Stimulated activated naive CD8-positive, alpha-beta T cell treated with anti-CD3 and anti-CD28 coated beads, Interleukin-15, Interleukin-2, amounts not matched to agents 100 U/mL and 50 U/mL, for 24 hours (primary cell): ENCODE data around the gene PDE4D.

ENCODE experiments used
- ATAC-seq: fragments of 150-1000 bp; cut with Tn5 transposase; one replicate; pipeline ENCODE4 v1.10.0; 2021
- DNase-seq: peaks from one replicate; pipeline ENCODE4 v3.0.0; 2021

PDE4D gene

DNA sequence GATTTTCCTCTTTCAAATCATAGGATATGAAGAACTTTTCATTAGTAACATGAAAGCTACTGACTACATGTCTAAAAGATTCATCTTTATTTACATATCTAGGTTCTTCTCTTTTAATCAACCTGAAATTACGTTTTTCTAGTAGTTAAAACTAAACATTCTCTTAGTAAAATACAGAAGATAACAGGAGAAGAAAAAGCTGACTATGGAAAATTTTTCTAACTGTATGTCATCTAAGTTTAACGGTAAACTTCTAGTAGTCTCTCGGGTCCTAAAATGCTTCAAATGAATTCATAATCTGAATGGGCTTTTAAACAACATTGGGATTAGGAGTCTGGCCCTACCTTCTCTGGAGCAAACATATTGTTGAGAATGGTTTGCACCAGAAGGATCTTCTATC, 151.9 kb downstream of the PDE4D start:
- ATAC-seq, result no peak
- DNase-seq, result no peak

GRCh38 chr5:59738024-59738423, 155.5 kb downstream of the PDE4D start:
- ATAC-seq (no peak), DNase-seq (no peak)

DNA sequence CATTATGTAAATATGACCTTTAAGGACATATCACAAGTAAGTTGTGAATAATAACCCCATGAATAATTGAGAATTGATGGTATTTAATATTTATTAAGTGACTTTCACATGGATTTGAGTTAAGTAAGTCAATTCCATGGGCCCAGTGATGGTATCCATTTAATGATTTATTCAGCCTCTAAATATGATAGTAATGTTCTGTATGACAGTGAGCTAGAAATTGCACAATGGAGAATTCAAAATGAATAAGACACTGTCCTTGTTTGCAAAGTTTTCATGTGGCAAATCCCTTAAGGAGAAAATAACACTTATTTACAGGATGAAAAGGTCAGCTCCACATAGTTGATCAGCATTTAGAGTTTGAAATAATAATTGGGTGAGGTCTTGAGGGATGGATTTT, 160.7 kb downstream of the PDE4D start:
- ATAC-seq (no peak), DNase-seq (no peak)

DNA sequence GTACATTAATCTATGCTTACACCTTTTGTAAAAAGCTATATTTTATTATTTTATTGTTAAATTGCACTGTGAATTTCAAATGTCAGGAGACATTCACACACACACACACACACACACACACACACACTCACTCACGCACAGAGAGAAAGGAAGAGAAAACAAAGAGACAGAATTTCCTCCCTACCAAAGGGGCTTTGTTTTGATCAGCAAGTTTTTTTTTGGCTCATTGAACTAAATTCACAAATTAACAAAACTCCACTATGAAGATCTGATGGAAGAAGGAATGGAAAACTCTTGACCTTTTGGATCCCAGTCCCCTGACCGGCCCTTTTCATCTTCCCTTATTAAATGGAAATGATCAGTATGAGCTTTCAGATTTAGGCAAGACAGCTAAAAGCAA, 161.2 kb downstream of the PDE4D start:
- ATAC-seq, result no peak
- no peak for DNase-seq

- DNase-seq (no peak), ATAC-seq (no peak)
Measured at GRCh38 chr5:59731809-59732208, 161.7 kb downstream of the PDE4D start.

- no peak for ATAC-seq
- DNase-seq, result no peak
Measured at GRCh38 chr5:59729820-59730219, 163.7 kb downstream of the PDE4D start.

DNA sequence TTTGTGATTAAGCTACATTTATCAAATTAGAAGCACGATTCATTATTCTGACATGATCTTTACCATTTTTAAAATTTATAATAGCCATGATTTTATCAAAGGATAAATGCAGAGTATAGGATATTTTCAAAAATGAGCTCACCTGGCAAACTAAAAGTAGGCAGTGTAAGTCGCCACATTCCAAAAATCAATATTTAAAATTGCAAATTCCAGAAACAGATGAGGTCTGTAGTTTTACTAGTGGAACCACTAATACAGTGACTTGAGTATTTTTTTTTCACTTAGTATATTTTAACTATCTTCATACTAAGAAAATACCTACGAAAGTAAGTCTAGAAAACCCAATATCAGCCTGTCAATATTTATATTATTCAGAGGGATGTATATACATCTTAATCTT, 164.2 kb downstream of the PDE4D start:
- ATAC-seq (no peak), DNase-seq (no peak)

DNA sequence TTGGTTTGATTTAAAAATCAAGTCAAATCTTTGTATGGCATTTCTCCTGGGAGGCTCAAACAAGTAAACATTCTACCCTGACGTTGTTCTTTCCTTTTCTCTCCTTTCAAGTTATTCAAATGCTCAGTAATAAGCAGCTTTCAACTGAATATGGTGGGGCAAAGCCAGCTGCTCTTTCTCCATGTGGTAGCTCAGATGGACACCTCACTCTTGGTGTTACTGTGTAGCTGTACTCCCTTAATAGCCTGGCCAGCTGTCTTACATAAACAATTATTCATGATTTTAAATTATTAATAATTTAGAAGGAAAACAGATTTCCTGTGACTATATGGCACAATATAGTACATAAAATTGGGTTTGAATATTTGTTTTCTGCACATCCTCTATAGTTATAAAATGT, 165.2 kb downstream of the PDE4D start:
- ATAC-seq (no peak), DNase-seq (no peak)

DNA sequence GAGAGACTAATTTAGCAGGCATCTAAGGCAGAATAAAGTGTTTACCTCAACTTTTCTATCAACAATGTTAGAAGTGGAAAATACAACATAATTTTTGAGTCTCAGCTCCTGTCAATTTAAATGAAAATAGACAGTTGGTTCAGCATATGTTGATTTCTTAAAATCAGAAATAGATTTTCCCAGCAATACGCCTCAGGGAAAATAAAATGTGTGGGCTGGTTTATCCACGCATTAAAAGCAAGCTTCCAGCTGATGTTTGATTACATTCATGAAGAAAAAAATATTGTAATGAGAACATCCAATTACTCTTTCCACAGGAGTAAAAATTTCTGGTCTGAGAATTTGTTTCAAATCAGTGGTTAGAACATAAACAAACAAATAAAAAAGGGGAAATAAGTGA, 166.3 kb downstream of the PDE4D start:
- ATAC-seq (no peak), DNase-seq (no peak)

GRCh38 chr5:59725392-59725767, 168.1 kb downstream of the PDE4D start:
- ATAC-seq (no peak), DNase-seq (no peak)

DNA sequence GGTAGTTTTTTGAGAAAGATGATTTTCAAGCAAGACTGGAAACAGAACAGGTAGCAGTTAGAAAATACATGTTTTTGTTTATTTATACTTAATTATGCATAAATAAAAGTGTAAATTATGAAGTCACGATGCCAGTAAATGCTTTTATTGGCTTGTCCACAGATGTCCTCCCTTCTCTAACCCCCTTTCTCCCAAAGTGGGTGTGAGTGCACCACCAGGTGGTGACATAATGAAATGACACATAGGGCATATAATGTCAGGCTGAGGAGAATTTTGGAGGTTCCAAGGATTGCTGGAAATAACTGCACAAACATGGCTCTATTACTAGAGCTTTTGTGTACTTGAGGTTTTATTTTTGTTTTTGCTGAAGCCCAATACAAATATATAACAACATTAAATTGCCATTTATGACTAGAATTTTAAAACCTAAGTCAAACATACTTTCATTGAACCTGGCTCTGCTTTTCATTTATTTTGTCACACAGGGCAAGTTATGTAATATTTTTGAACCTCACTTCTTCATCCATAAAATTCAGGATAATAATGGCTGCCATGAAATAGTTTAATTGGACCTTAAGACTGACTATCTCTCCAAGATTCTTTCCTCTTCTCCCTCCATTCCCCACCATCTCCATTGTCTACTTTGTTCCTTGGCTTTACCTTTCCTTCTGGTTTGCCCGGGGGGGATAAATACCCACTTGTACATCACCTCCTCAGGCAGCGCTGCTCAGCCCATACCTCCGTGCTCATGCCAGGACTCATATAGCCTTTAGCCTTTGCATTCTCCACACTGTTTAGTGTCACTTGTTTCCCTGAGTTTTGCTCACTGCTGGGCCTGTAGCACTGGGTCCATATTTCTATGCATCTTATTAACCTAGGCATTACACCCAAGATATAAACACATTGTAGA, 168.8 kb downstream of the PDE4D start:
- ATAC-seq (no peak), DNase-seq (peak; percentile 35)

DNA sequence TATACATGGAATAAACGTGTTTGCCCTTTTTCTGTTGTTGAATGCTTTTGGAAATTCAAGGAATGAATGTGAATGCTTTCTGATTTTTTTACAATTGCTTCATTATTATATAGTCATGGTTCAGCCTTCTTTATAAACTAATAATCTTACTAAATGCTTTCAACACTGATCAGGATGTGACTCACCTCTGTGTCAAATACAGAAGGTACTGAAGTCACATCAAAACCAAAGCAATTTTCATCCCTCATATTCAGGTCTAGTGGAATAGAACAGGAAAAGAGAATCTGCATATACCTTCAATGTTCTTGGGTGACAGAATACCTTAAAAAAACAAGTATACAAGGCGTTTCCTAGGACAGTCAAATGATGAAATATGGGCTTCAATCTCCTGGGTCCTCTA, 170.7 kb downstream of the PDE4D start:
- DNase-seq (no peak), ATAC-seq (peak; percentile 40)

DNA sequence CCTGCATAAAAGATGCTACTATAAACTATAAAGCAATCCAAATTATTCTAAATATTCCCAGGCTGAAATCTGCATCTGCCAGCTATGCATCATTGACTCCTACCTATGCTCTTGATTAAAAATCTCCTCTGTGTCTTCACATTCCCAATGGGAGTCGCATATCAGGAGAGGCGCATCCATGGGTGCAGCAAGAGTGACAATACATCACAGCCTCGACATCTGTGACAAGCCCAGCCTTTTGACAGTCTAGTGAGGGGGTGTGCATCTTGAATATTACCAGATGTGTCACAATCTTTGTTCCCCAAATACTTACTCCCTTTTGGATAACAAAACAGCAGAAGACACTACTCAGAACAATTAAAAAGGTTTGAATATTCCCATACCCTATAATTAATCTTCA, 171.8 kb downstream of the PDE4D start:
- DNase-seq (no peak), ATAC-seq (no peak)

GRCh38 chr5:59720063-59720462, 173.5 kb downstream of the PDE4D start:
- DNase-seq (no peak), ATAC-seq (no peak)

DNA sequence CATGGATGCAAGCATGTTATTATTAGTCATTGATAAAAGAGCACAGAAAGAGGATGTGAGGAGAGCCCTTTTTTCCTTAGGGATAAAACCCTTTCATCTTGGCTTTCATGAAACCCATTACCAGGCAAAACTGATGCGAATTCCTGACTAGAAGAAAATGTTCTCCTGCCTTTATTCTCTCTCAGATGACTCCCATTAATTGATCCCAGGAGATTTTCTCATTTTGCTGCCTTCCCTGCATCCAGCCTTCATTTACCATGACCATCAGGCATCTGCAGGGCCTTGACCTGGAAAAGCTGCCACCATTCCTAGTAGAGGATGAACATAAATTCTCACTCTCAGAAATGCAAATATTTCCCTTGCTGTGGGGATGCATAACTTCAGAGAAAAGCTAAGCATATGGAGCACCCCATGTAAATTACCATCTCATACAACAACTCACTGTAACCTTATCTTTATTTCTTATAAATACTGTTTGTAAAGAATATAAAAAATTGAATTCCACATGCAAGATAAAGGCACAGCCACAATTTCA, 176.5 kb downstream of the PDE4D start:
- ATAC-seq (no peak), DNase-seq (no peak)

DNA sequence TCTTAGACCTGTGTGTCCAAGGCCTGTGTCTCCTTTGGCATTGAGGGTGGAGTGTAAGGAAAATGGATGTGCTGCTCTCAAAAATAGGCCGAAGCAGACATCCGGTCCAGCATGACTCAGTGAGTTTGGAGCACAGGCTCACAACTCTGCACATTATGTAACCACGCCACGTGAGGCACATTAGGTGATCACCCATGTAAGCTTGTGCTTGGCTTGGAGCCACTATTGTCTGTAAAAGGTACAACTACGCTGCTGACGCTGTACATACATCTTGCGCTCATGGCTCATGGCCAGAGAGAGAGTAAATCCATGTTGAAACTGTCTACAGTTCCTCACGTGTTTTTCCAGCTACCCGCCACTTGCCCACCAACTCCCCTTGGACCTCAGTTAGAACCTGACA, 177.5 kb downstream of the PDE4D start:
- ATAC-seq (no peak), DNase-seq (no peak)

DNA sequence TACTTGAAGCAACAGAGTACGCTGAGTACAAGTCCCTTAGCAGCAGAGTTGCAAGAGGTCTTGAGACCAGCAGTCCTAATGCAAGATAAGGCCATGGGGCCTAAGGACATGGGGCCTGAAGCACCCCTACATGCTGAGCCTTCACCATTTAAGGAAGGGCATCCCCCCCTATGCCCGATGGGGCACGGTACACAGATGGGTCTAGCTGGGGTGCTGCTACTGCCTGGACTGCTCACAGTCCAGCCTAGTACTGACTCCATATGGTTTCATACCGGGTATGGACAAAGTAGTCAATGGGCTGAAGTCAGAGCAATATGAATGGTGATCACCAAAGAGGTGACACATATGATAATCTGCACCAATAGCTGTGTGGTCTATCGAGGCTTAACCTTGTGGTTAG, 178.3 kb downstream of the PDE4D start:
- ATAC-seq (no peak), DNase-seq (no peak)

DNA sequence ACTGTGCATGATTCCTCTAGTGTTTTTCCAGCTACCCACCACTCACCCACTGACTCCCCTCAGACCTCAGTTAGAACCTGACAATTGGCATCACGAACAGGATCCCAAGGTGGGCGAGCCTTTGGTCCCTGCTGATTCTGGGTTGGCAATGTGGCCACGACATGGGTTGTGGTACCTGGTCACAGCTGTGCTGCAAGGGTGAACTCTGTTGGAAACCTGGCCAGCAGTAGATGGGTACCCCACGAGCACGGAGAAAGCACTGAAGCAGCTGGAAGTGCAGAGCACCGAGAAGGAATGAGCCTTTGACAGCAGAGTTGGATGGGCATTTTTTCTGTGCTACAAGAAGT, 180.1 kb downstream of the PDE4D start:
- no peak for ATAC-seq
- DNase-seq, result no peak

DNA sequence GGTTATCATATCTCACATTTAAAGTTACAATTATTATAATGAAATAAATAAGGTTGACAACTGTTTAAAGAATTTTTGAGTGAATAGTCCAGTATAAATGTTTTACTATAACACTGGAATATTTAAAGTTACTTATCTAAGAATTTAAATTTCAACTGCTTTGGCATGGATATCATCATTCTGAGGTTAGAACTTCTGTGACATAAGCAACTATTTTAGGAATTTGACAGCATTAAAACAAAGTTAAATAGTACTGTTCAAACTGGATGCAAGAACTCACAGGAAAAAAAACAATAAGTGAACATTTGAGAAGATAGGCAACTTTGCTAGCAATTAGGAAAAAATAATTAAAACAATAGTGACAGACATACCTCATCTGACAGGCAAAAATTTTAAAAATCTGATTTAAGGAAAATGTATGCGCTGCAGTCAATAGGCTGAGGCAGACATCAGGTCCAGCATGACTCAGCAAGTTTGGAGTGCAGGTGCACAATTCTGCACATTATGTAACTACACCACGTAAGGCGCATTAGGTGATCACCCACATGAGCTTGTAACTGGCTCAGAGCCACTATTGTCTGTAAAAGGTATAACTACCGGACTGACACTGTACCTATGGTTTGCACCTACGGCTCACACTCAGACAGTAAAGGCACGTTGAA, 180.6 kb downstream of the PDE4D start:
- DNase-seq, result no peak
- no peak for ATAC-seq

DNA sequence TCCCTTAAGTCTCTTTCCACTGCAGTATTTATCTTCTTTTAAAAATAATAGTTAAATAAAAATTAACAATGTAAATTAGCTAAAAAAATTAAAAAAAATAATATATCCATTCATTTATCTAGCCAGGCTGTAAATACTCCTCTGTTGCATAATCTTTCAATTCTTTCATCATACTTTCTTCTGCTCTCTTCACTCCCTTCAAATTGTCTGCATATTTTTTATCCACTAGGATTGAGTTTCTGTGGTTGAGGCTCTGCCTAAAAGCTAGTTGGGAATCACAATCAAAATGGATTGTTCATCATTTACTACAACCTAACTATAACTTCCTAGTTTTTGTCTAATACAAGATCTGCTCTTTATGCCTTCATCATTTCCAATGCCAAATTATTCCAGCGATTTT, 182.2 kb downstream of the PDE4D start:
- no peak for ATAC-seq
- DNase-seq, result no peak

GRCh38 chr5:59709846-59710245, 183.7 kb downstream of the PDE4D start:
- DNase-seq, result no peak
- ATAC-seq, result no peak

GRCh38 chr5:59709346-59709821, 184.1 kb downstream of the PDE4D start:
- ATAC-seq (no peak), DNase-seq (no peak)

GRCh38 chr5:59704936-59705335, 188.6 kb downstream of the PDE4D start:
- DNase-seq, result no peak

DNA sequence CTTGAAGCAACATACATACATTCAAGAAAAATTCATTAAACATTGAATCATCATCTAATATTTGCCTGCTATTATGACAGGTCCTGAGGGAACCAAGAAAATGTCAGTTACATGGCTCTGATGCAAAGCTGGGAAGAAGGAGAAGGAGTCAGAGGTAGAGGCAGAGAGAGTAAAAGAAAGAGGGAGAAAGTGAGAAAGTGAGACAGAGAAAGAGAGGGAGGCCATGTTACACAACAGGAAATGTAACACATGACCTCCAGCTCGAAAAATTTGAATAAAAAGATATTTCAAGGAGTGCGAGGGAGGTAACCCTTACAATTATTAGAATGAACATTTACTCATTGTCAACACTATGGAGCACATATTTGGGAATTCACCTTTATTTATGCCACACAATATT, 189.7 kb downstream of the PDE4D start:
- no peak for DNase-seq
- no peak for ATAC-seq

More at GRCh38 chr5:59704936-59705335, 188.6 kb downstream of the PDE4D start:
- no peak for ATAC-seq
